Endothelial cell of umbilical vein (primary cell): ENCODE measurements around the gene PRPF40B. TPM values are rescaled to one million over a fixed set of nuclear protein-coding genes. Genes with fewer than 3 reads are reported as not detected.

ENCODE experiments used
- BruUV-seq: library from RNA; stranded (reverse); fragments of 400-500 nt; replicated peaks from 2 replicates; lab custom pipeline; 2021; lab: Mats Ljungman, UMichigan
- CTCF ChIA-PET: fragments of 300-600, 350-600 bp; sonication (Branson Sonifier 250); formaldehyde crosslinking; loops from one replicate; lab custom pipeline; 2021; ENCODE audit warnings: antibody characterized with exemption, inconsistent platforms; lab: Charles Lee
- POLR2A ChIA-PET: fragments of 300-600, 350-600 bp; sonication (Branson Sonifier 250); formaldehyde crosslinking; loops from one replicate; lab custom pipeline; 2021; ENCODE audit warnings: antibody characterized with exemption, inconsistent platforms; lab: Charles Lee
- DNase-seq: peaks from one replicate; pipeline ENCODE4 v3.0.0-alpha.2; 2011; ENCODE audit warnings: low read depth, low spot score
- FAIRE-seq: peaks from 2 replicates; lab custom pipeline; 2011; peaks lifted over from hg19 to GRCh38; lab: Jason Lieb, UNC
- H2AFZ ChIP-seq: 2 replicates; pipeline ENCODE4 v1.6.0; 2012; ENCODE audit warnings: low read depth, low read length, control low read depth, inconsistent platforms
- H3K27ac ChIP-seq: 2 replicates; pipeline ENCODE4 v1.5.1; 2011; ENCODE audit warnings: low read depth, mild to moderate bottlenecking, control low read depth, low read length, moderate library complexity; ENCODE audit not compliant: insufficient read depth
- H3K27me3 ChIP-seq, 2 experiments: 2 replicates each; pipeline versions ENCODE4 v1.6.0 to v1.6.1; 2011; ENCODE audit warnings: low read length in 2 of 2, mixed read lengths in 1 of 2; ENCODE audit not compliant: control insufficient read depth in 2 of 2, insufficient read depth in 2 of 2
- H3K36me3 ChIP-seq, 2 experiments: 2 replicates in 1 of 2; 3 replicates in 1 of 2; pipeline ENCODE4 v1.5.1; 2011; ENCODE audit warnings: low read length in 2 of 2, mild to moderate bottlenecking in 1 of 2, moderate library complexity in 1 of 2; ENCODE audit not compliant: control insufficient read depth in 2 of 2, insufficient read depth in 2 of 2; ENCODE audit errors: extremely low read depth in 1 of 2
- H3K4me1 ChIP-seq: 3 replicates; pipeline ENCODE4 v1.5.1; 2011; ENCODE audit warnings: mild to moderate bottlenecking, low read length; ENCODE audit not compliant: control insufficient read depth, insufficient read depth; ENCODE audit errors: extremely low read depth
- H3K4me2 ChIP-seq: 2 replicates; pipeline ENCODE4 v1.6.1; 2011; ENCODE audit warnings: low read length, control low read depth, mixed read lengths; ENCODE audit not compliant: insufficient read depth
- H3K4me3 ChIP-seq, 3 experiments: fragments of 200-600 bp in 1 of 3; sonication (generic), shearing (Covaris generic) in 1 of 3; replicated peaks in 1 of 3; 2 replicates each; pipeline ENCODE4 v1.5.1; 2011 to 2016; ENCODE audit warnings: control low read depth in 3 of 3, low read length in 3 of 3, mild to moderate bottlenecking in 2 of 3, inconsistent platforms in 1 of 3, low read depth in 1 of 3, moderate library complexity in 1 of 3; ENCODE audit not compliant: insufficient read depth in 1 of 3
- H3K79me2 ChIP-seq: 2 replicates; pipeline ENCODE4 v1.6.0; 2012; ENCODE audit warnings: low read length, inconsistent platforms; ENCODE audit not compliant: control insufficient read depth, insufficient read depth
- H3K9ac ChIP-seq: replicated peaks from 2 replicates; pipeline ENCODE3; 2011; ENCODE audit warnings: low read length, control low read depth; ENCODE audit not compliant: insufficient read depth; ENCODE audit errors: extremely low read depth
- H3K9me1 ChIP-seq: replicated peaks from 3 replicates; pipeline ENCODE4 v1.6.0; 2011; ENCODE audit warnings: mild to moderate bottlenecking, low read length; ENCODE audit not compliant: control insufficient read depth, insufficient read depth; ENCODE audit errors: extremely low read depth
- H3K9me3 ChIP-seq: replicated peaks from 2 replicates; pipeline ENCODE4 v1.5.1; 2012; ENCODE audit warnings: low read length, inconsistent platforms; ENCODE audit not compliant: control insufficient read depth, insufficient read depth
- H4K20me1 ChIP-seq: replicated peaks from 2 replicates; pipeline ENCODE3; 2011; ENCODE audit warnings: mild to moderate bottlenecking, low read length; ENCODE audit not compliant: control insufficient read depth, insufficient read depth; ENCODE audit errors: extremely low read depth
- CTCF ChIP-seq, 2 donors: IDR thresholded peaks; 1 replicate in 1 of 2; 2 replicates in 1 of 2; pipeline ENCODE4 v1.5.1; 2011; ENCODE audit warnings: low read length in 2 of 2, mild to moderate bottlenecking in 2 of 2, moderate library complexity in 2 of 2, control low read depth in 1 of 2, inconsistent platforms in 1 of 2, low read depth in 1 of 2; ENCODE audit not compliant: insufficient read depth in 1 of 2; ENCODE audit errors: extremely low read depth in 1 of 2
- EZH2 ChIP-seq: IDR thresholded peaks from 2 replicates; pipeline ENCODE4 v1.6.1; 2012; ENCODE audit warnings: borderline replicate concordance, low read depth, mild to moderate bottlenecking, moderate library complexity, low read length, inconsistent platforms; ENCODE audit not compliant: severe bottlenecking
- FOS ChIP-seq: IDR thresholded peaks from 2 replicates; pipeline ENCODE4 v1.6.1; 2011; ENCODE audit warnings: mild to moderate bottlenecking, low read length, moderate library complexity, borderline replicate concordance; ENCODE audit not compliant: insufficient read depth
- GATA2 ChIP-seq: IDR thresholded peaks from 2 replicates; pipeline ENCODE4 v1.7.0; 2011; ENCODE audit warnings: low read depth, mild to moderate bottlenecking, moderate library complexity, mixed read lengths, low read length; ENCODE audit not compliant: insufficient read length, insufficient read depth
- JUN ChIP-seq: IDR thresholded peaks from 2 replicates; pipeline ENCODE4 v1.6.1; 2011; ENCODE audit warnings: borderline replicate concordance, low read depth; ENCODE audit not compliant: insufficient read length, insufficient read depth
- MAX ChIP-seq: IDR thresholded peaks from 2 replicates; pipeline ENCODE4 v1.6.1; 2011; ENCODE audit not compliant: insufficient read depth, insufficient read length
- MYC ChIP-seq: IDR thresholded peaks from one replicate; pipeline ENCODE4 v1.6.1; 2011; ENCODE audit warnings: mild to moderate bottlenecking, low read depth, low read length
- POLR2A ChIP-seq: IDR thresholded peaks from 2 replicates; pipeline ENCODE4 v1.6.1; 2012; ENCODE audit warnings: low read depth, mild to moderate bottlenecking, control low read depth, low read length
- POLR2AphosphoS5 ChIP-seq: IDR thresholded peaks from 2 replicates; pipeline ENCODE4 v1.6.1; 2012; ENCODE audit warnings: low read depth, mild to moderate bottlenecking, control low read depth, low read length, moderate library complexity; ENCODE audit not compliant: insufficient read depth
- dilution Hi-C: fragments of 300-500 bp; cut with MboI; formaldehyde crosslinking; loops from one replicate; pipeline ENCODE4 v1.15.0; 2019; ENCODE audit warnings: low sequenced_read_pairs; ENCODE audit not compliant: extremely low pct_ligation_motif_present
- intact Hi-C: fragments of 100-400 bp; cut with micrococcal nuclease; formaldehyde crosslinking; loops from one replicate; pipeline ENCODE4 v1.10.0; 2022
- polyA plus RNA-seq, 4 experiments: library from polyadenylated mRNA; depleted of rRNA in 3 of 4; stranded (reverse) in 3 of 4; unstranded in 1 of 4; fragments of >200 nt; gene quantifications; 2 replicates each; pipeline versions ENCODE4 v1.2.1 to v1.2.3, GENCODE V29; 2011 to 2012; ENCODE audit warnings: missing spikeins in 1 of 4
- total RNA-seq: library from RNA; stranded (reverse); gene quantifications from 2 replicates; pipeline ENCODE4 v1.2.3, GENCODE V29; 2021

Gene PRPF40B
- total and polyA plus RNA-seq, 2 donors (not counting 3 experiments of a cell fraction or from before 2014, with no cell fraction given) = 5.4 to 9.9 TPM

- H4K20me1 ChIP-seq = no peaks in the 10 kb centered on the region
- POLR2A ChIA-PET = interaction anchor here (0.7 kb wide), 1 partner anchor 32 kb away, joined by 3 read pairs; no protein-coding TSS in a partner anchor
- FAIRE-seq (no peak), DNase-seq (no peak)
- no peaks in the 10 kb centered on the region for H3K79me2 ChIP-seq
- peaks cover 20% of the 10 kb centered on the region for H3K4me1 ChIP-seq
- TF ChIP-seq JUN = no peak
- no peak for TF ChIP-seq CTCF (IDR thresholded peaks at IDR 0.05; ENCODE audit: extremely low read depth in 1 of 2, insufficient read depth in 1 of 2, low read depth in 1 of 2, low read length in 2 of 2)
- no peak for TF ChIP-seq FOS
- TF ChIP-seq MYC = no peak
- TF ChIP-seq MAX = no peak
- TF ChIP-seq GATA2 = no peak
- TF ChIP-seq EZH2 = no peak
- TF ChIP-seq POLR2AphosphoS5 = no peak
- no peak for TF ChIP-seq POLR2A
- no peak overlapping the region for H2AFZ ChIP-seq
- no peak overlapping the region for H3K4me3 ChIP-seq
- no peaks in the 10 kb centered on the region for H3K27me3 ChIP-seq
- H3K9me1 ChIP-seq = no peaks in the 10 kb centered on the region
- intact Hi-C loops (no loop called here), dilution Hi-C loops (no loop called here)
- H3K9me3 ChIP-seq = no peaks in the 10 kb centered on the region
- no peak overlapping the region for H3K27ac ChIP-seq
- H3K9ac ChIP-seq = no peak overlapping the region
- peaks cover 24 to 36% of the 10 kb centered on the region in 2 experiments for H3K36me3 ChIP-seq
- H3K4me2 ChIP-seq = no peak overlapping the region
- CTCF ChIA-PET = interaction anchor here (1.0 to 6.8 kb wide), 5 partner anchors 32 to 120 kb away, joined by 3 to 93 read pairs (median 5); partner anchors contain the start of genes FMNL3 and TMBIM6
- BruUV-seq = no TSS peak
Observed at GRCh38 chr12:49641748-49642369, 18.5 kb downstream of the PRPF40B start.
